GM21723 (cell line): ENCODE measurements around the gene NECTIN4.
"Not testable (repeated sequence)": the region's sequence is repeated elsewhere in the genome, so short reads cannot be mapped to it uniquely, and the experiment has no call there.

Source experiments
- ATAC-seq: cut with Tn5 transposase; IDR thresholded peaks from one replicate; pipeline ENCODE4 v1.9.1; 2021; ENCODE audit warnings: mild to moderate bottlenecking, moderate library complexity; ENCODE audit not compliant: unreplicated experiment

The NECTIN4 gene

DNA sequence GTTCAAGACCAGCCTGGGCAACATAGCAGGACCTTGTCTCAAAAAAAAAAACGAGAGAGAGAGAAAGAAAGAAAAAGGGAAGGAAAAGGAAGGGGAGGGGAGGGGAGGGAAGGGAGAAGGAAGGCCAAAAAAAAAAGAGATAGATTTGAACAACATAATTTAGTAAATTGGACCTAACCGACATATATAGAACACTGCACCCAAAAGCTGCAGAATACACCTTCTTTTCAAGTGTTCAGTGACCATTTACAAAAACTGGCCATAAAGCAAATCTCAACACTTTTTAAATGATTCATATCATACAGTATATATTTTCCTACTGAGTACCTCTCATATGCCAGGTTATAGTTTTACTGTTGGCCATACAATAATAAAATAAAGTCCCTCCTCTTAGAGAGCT, 57.5 kb downstream of the NECTIN4 start:
- ATAC-seq: no peak

DNA sequence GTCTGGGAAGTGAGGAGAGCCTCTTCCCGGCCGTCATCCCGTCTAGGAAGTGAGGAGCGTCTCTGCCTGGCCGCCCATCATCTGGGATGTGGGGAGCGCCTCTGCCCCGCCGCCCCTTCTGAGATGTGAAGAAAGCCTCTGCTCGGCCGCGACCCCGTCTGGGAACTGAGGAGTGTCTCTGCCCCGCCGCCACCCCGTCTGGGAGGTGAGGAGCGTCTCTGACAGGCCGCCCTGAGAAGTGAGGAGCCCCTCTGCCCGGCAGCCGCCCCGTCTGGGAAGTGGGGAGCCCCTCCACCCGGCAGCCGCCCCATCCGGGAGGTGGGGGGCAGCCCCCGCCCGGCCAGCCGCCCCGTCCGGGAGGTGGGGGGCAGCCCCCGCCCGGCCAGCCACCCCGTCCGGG, 59.9 kb downstream of the NECTIN4 start:
- not testable (repeated sequence) for ATAC-seq

DNA sequence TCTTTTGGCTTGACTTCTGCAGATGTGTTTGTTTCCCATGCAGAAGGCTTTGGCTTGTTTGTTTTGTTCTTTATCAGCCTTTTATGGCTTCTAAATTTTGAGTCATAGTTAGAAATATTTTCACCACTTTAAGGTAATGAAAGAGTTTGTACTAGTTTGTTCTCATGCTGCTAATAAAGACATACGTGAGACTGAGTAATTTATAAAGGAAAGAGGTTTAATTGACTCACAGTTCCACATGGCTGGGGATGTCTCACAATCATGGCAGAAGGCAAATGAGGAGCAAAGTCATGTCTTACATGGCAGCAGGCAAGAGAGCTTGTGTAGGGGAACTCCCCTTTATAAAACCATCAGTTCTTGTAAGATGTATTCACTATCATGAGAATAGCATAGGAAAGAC, 62.4 kb downstream of the NECTIN4 start:
- not testable (repeated sequence) for ATAC-seq

DNA sequence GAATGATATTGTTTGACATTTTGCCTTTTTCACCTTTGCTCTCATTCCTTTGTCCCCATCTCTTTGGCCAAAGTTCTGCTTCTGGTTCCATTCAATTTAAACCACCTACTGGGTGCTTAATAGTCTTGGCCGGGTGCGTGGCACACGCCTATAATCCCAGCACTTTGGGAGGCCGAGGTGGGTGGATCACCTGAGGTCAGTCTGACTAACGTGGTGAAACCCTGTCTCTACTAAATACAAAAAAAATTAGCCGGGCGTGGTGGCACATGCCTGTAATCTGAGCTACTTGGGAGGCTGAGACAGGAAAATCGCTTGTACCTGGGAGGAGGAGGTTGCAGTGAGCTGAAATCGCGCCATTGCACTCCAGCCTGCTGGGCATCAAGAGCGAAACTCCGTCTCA, 66.9 kb downstream of the NECTIN4 start:
- not testable (repeated sequence) for ATAC-seq

DNA sequence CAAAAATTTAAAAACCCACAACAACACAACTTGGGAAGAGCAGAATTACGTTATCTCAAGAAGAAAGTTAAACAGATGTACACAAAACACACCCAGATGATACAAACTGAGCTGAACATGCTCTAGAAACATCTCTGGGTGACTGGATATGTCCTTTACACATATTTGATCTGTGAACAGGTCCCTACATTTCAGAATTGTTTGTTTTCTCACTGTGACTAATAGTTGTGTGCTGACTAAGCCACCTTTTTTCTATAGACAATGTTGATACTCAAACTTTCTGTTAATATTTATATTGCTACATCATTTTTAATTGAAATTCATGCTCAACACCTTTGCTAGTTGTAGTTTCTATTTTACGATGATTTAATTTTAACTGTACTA, 67.4 kb downstream of the NECTIN4 start:
- no peak for ATAC-seq

DNA sequence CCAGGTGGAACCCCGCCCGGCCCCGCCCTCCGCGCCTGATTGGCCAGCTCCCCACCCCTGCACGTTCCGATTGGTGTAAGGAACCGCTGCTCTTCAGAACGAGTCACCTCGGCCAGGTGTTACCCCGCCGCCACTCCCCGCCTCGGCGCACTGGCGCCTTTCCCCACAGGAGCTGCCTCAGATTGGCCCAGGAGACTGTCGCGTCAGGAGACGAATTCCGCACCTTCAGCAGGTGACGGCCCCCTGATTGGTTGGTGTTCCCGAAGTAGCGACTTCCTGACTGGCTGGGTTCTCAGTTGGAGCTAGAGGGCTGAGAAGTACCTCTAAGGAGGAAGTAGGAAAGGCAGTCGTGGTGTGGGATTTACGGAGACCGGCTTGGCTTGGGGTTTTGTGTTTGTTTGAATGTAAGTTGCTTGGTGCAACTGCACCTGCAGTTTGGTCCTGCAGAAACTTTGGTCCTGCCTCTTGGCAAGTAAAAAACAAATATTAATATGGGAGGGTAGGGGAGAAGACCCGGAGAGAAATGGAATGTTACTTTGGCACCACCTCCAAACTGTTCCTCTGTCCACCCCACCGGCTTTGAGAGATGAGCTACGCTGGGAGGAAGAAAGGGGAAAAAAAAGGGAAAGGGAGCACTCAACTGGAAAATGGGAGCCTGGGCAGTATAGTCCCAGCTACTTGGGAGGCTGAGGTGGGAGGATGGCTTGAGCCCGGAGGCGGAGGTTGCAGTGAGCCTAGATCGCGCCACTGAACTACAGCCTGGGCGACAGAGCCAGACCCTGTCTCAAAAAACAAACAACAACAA, 68.0 kb downstream of the NECTIN4 start:
- peak; percentile 87 for ATAC-seq
